HepG2 (cell line): ENCODE results near the gene EEF1AKMT3. TPM values are rescaled to one million over a fixed set of nuclear protein-coding genes. Genes with fewer than 3 reads are reported as not detected.

ENCODE experiments used
- ARHGAP35 ChIP-seq: sonication (generic); formaldehyde crosslinking; IDR thresholded peaks from 2 replicates; pipeline ENCODE4 v1.9.0; 2022; ENCODE audit warnings: mild to moderate bottlenecking, inconsistent platforms, moderate library complexity, missing genetic modification reagents, borderline replicate concordance
- CREB1 ChIP-seq, 2 experiments: fragments of 450-650 bp in 1 of 2; IDR thresholded peaks; 2 replicates each; pipeline ENCODE4 v1.6.1; 2016 to 2017; ENCODE audit warnings: control low read depth in 1 of 2, mild to moderate bottlenecking in 1 of 2, missing compliant biosample characterization in 1 of 2, missing genetic modification characterization in 1 of 2
- HDAC6 ChIP-seq: fragments of 200-600 bp; sonication (generic); IDR thresholded peaks from 2 replicates; pipeline ENCODE4 v1.7.0; 2017; ENCODE audit warnings: mild to moderate bottlenecking, antibody characterized with exemption, low read length, low read depth
- KAT8 ChIP-seq: IDR thresholded peaks from 2 replicates; pipeline ENCODE4 v1.6.1; 2016; ENCODE audit warnings: missing genetic modification reagents, missing compliant biosample characterization
- PAF1 ChIP-seq: IDR thresholded peaks from 2 replicates; pipeline ENCODE4 v1.6.1; 2016; ENCODE audit warnings: missing genetic modification reagents, missing compliant biosample characterization
- SP5 ChIP-seq: IDR thresholded peaks from 2 replicates; pipeline ENCODE4 v1.6.1; 2016; ENCODE audit warnings: low read depth, borderline replicate concordance
- SRSF9 ChIP-seq: fragments of 200-400 bp; formaldehyde crosslinking; IDR thresholded peaks from 2 replicates; pipeline ENCODE4 v1.6.1; 2018; ENCODE audit warnings: borderline replicate concordance, mild to moderate bottlenecking, low read depth, low read length; ENCODE audit not compliant: insufficient read depth, poor library complexity, severe bottlenecking
- THAP11 ChIP-seq: IDR thresholded peaks from 2 replicates; pipeline ENCODE4 v1.6.1; 2016; ENCODE audit warnings: missing biosample characterization, missing genetic modification reagents
- ZNF263 ChIP-seq: sonication (generic); formaldehyde crosslinking; IDR thresholded peaks from 2 replicates; pipeline ENCODE4 v1.4.0; 2020; ENCODE audit warnings: missing genetic modification reagents
- ZNF33B ChIP-seq: sonication (generic); formaldehyde crosslinking; IDR thresholded peaks from 2 replicates; pipeline ENCODE4 v1.5.1; 2020; ENCODE audit warnings: mild to moderate bottlenecking, missing genetic modification reagents
- ZNF546 ChIP-seq: sonication (generic); formaldehyde crosslinking; conservative IDR thresholded peaks from 2 replicates; pipeline ENCODE4 v1.8.1; 2023; ENCODE audit warnings: mild to moderate bottlenecking, missing genetic modification reagents
- ZNF605 ChIP-seq: sonication (generic); formaldehyde crosslinking; IDR thresholded peaks from 2 replicates; pipeline ENCODE4 v1.8.0; 2022; ENCODE audit warnings: mild to moderate bottlenecking, missing genetic modification reagents
- polyA plus RNA-seq, 8 experiments: library from polyadenylated mRNA; depleted of rRNA in 3 of 8; stranded (reverse) in 7 of 8; unstranded in 1 of 8; fragments of >200 nt; fragmentation: Illumina TruSeq in 4 of 8; extraction: Trizol in 4 of 8; gene quantifications; 2 replicates each; pipeline versions ENCODE4 v1.2.1 to v1.2.3, GENCODE V29; 2011 to 2016; ENCODE audit warnings: low read depth in 4 of 8, missing spikeins in 1 of 8, mixed read lengths in 1 of 8; ENCODE audit not compliant: insufficient read depth in 1 of 8
- total RNA-seq, 5 experiments: library from RNA; depleted of rRNA; stranded (reverse); fragments of >200 nt; fragmentation: Illumina TruSeq; extraction: Trizol; gene quantifications; 2 replicates each; pipeline ENCODE4 v1.2.3, GENCODE V29; 2016; ENCODE audit warnings: low read depth in 1 of 5
- TF ChIP-seq, protein P1 (sequence below): sonication (generic); formaldehyde crosslinking; IDR thresholded peaks from 2 replicates; pipeline ENCODE4 v1.9.0; 2021; ENCODE audit warnings: mild to moderate bottlenecking, missing genetic modification reagents
- TF ChIP-seq, protein P2 (sequence below): fragments of 450-650 bp; IDR thresholded peaks from 2 replicates; pipeline ENCODE4 v1.6.1; 2017; ENCODE audit warnings: mild to moderate bottlenecking
- TF ChIP-seq, protein P3 (sequence below): sonication (generic); formaldehyde crosslinking; IDR thresholded peaks from 2 replicates; pipeline ENCODE4 v1.8.1; 2023; ENCODE audit warnings: mild to moderate bottlenecking, moderate library complexity, missing genetic modification reagents
- TF ChIP-seq, protein P4 (sequence below): sonication (generic); formaldehyde crosslinking; IDR thresholded peaks from 2 replicates; pipeline ENCODE4 v1.5.1; 2020; ENCODE audit warnings: mild to moderate bottlenecking, missing genetic modification reagents, borderline replicate concordance

Gene EEF1AKMT3
- total and polyA plus RNA-seq, 2 of the 13 experiments (the other 11 are each of a cell fraction or from before 2014, with no cell fraction given), result 4.7 to 11.4 TPM

DNA sequence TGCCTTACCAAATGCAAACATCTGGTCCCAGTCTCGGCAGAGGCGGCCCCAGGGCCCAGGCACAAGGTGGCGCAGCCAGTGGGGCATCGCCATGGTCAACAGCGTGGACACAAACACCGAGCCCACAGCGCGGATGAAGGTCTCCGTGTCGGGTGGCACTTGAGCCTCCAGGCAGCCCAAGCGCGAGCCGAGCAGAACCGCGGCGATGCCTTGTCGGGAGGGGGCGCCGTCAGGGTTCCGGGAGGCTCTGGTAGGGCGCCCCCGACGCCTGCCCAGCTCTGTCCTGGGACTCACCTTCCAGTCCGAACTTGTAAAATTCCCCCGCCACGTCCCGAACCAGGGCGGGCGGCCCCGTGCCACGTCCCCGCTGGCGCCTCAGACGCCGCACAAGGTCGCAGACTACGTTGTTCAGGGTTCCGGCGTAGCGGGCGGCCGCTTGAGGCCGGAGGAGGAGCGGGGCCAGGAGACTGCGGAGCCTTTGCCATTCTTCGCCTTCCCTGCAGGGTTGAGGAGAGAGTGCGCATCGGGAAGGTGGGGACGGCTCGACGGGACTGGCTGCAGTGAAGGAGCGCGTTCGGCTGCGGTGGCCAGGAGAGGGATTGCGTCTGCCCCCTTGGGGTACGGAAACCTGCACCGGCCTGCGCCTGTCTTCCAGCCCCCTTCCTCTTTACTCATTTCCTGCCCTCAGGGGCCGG is 7.3 kb upstream of the EEF1AKMT3 start (continued):
- TF ChIP-seq, protein P1, sequence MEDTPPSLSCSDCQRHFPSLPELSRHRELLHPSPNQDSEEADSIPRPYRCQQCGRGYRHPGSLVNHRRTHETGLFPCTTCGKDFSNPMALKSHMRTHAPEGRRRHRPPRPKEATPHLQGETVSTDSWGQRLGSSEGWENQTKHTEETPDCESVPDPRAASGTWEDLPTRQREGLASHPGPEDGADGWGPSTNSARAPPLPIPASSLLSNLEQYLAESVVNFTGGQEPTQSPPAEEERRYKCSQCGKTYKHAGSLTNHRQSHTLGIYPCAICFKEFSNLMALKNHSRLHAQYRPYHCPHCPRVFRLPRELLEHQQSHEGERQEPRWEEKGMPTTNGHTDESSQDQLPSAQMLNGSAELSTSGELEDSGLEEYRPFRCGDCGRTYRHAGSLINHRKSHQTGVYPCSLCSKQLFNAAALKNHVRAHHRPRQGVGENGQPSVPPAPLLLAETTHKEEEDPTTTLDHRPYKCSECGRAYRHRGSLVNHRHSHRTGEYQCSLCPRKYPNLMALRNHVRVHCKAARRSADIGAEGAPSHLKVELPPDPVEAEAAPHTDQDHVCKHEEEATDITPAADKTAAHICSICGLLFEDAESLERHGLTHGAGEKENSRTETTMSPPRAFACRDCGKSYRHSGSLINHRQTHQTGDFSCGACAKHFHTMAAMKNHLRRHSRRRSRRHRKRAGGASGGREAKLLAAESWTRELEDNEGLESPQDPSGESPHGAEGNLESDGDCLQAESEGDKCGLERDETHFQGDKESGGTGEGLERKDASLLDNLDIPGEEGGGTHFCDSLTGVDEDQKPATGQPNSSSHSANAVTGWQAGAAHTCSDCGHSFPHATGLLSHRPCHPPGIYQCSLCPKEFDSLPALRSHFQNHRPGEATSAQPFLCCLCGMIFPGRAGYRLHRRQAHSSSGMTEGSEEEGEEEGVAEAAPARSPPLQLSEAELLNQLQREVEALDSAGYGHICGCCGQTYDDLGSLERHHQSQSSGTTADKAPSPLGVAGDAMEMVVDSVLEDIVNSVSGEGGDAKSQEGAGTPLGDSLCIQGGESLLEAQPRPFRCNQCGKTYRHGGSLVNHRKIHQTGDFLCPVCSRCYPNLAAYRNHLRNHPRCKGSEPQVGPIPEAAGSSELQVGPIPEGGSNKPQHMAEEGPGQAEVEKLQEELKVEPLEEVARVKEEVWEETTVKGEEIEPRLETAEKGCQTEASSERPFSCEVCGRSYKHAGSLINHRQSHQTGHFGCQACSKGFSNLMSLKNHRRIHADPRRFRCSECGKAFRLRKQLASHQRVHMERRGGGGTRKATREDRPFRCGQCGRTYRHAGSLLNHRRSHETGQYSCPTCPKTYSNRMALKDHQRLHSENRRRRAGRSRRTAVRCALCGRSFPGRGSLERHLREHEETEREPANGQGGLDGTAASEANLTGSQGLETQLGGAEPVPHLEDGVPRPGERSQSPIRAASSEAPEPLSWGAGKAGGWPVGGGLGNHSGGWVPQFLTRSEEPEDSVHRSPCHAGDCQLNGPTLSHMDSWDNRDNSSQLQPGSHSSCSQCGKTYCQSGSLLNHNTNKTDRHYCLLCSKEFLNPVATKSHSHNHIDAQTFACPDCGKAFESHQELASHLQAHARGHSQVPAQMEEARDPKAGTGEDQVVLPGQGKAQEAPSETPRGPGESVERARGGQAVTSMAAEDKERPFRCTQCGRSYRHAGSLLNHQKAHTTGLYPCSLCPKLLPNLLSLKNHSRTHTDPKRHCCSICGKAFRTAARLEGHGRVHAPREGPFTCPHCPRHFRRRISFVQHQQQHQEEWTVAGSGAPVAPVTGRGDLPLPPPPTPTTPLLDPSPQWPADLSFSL (CRISPR knock-in tag), result no peak
- TF ChIP-seq SRSF9, result no peak
- peak; percentile 50; the same call in 1 of the 2 replicates for TF ChIP-seq THAP11 (CRISPR knock-in tag)
- no peak for TF ChIP-seq CREB1 (IDR thresholded peaks at IDR 0.05)
- TF ChIP-seq CREB1 (CRISPR knock-in tag; IDR thresholded peaks at IDR 0.05), result no peak
- TF ChIP-seq, protein P2, sequence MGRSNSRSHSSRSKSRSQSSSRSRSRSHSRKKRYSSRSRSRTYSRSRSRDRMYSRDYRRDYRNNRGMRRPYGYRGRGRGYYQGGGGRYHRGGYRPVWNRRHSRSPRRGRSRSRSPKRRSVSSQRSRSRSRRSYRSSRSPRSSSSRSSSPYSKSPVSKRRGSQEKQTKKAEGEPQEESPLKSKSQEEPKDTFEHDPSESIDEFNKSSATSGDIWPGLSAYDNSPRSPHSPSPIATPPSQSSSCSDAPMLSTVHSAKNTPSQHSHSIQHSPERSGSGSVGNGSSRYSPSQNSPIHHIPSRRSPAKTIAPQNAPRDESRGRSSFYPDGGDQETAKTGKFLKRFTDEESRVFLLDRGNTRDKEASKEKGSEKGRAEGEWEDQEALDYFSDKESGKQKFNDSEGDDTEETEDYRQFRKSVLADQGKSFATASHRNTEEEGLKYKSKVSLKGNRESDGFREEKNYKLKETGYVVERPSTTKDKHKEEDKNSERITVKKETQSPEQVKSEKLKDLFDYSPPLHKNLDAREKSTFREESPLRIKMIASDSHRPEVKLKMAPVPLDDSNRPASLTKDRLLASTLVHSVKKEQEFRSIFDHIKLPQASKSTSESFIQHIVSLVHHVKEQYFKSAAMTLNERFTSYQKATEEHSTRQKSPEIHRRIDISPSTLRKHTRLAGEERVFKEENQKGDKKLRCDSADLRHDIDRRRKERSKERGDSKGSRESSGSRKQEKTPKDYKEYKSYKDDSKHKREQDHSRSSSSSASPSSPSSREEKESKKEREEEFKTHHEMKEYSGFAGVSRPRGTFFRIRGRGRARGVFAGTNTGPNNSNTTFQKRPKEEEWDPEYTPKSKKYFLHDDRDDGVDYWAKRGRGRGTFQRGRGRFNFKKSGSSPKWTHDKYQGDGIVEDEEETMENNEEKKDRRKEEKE, result no peak
- TF ChIP-seq ZNF33B (CRISPR knock-in tag), result peak; percentile 23; the same call in 1 of the 2 replicates
- TF ChIP-seq ARHGAP35 (CRISPR knock-in tag), result no peak
- TF ChIP-seq, protein P3, sequence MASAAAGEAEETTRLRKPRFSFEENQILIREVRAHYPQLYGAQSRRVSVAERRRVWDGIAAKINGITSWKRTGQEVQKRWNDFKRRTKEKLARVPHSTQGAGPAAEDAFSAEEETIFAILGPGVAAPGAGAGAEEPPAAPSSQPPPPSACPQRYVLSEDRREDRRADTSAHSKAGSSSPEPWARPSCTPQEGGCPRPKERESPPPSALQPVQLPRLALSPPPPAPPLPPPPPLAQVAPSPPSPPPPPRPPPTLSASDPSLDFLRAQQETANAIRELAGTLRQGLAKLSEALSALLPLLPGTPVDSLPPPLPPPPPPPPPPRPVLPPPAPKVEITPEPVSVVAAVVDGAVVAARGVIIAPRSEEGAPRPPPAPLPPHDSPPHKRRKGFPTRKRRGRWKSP (CRISPR knock-in tag), result 0 out of 2 replicates have a peak, but pooled peaks have one; percentile 56
- TF ChIP-seq KAT8 (CRISPR knock-in tag), result peak; percentile 33
- no peak for TF ChIP-seq PAF1 (CRISPR knock-in tag)
- no peak; the same call in 1 of the 2 replicates for TF ChIP-seq ZNF263 (CRISPR knock-in tag)
- peak; percentile 66 for TF ChIP-seq ZNF546 (CRISPR knock-in tag)
- TF ChIP-seq, protein P4, sequence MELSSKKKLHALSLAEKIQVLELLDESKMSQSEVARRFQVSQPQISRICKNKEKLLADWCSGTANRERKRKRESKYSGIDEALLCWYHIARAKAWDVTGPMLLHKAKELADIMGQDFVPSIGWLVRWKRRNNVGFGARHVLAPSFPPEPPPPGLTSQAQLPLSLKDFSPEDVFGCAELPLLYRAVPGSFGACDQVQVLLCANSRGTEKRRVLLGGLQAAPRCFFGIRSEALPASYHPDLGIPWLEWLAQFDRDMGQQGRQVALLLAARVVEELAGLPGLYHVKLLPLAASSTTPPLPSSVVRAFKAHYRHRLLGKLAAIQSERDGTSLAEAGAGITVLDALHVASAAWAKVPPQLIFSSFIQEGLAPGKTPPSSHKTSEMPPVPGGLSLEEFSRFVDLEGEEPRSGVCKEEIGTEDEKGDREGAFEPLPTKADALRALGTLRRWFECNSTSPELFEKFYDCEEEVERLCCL (CRISPR knock-in tag), result no peak
- no peak for TF ChIP-seq HDAC6
- TF ChIP-seq SP5 (CRISPR knock-in tag), result no peak
- TF ChIP-seq ZNF605, result peak; percentile 66; the same call in 1 of the 2 replicates
